Mammary epithelial cell (primary cell): Measurements from ENCODE around the gene VWA8.

Source experiments
- CTCF ChIP-seq, 2 donors: IDR thresholded peaks in 1 of 2; conservative IDR thresholded peaks in 1 of 2; 2 replicates each; pipeline ENCODE4 v1.5.1; 2011 to 2012; ENCODE audit warnings: inconsistent platforms in 2 of 2, low read length in 2 of 2, mild to moderate bottlenecking in 2 of 2, control low read depth in 1 of 2, low read depth in 1 of 2; ENCODE audit not compliant: insufficient read depth in 1 of 2; ENCODE audit errors: extremely low read depth in 1 of 2
- EZH2 ChIP-seq: IDR thresholded peaks from 2 replicates; pipeline ENCODE4 v1.6.1; 2012; ENCODE audit warnings: low read length, inconsistent platforms, borderline replicate concordance

- TF ChIP-seq CTCF (conservative IDR thresholded peaks at IDR 0.05 in 1 of 2, IDR thresholded peaks at IDR 0.05 in 1 of 2; ENCODE audit: extremely low read depth in 1 of 2, insufficient read depth in 1 of 2, low read depth in 1 of 2, low read length in 2 of 2) (no peak), EZH2 (no peak)
Observed at GRCh38 chr13:41568143-41568971, 392.6 kb downstream of the VWA8 start.
